Gastrocnemius medialis (tissue), 4 donors: Measurements from ENCODE around the gene EGFR. TPM values are rescaled to one million over a fixed set of nuclear protein-coding genes. Genes with fewer than 3 reads are reported as not detected.
A peak's percentile ranks its signal among the peaks of the same experiment; 100 is the strongest.

Experiments used
- ATAC-seq, 2 donors: fragments of 150-250 bp; one replicate each; pipeline ENCODE4 v1.9.1; 2016
- DNase-seq, 2 donors: peaks; one replicate each; pipeline ENCODE4 v3.0.0-alpha.2; 2019
- H3K27ac ChIP-seq, 4 donors: fragments of 200-600 bp; sonication (generic); 1 replicate in 1 of 4; 2 replicates in 3 of 4; pipeline ENCODE4 v1.5.1; 2016 to 2018; ENCODE audit warnings: mild to moderate bottlenecking in 2 of 4, moderate library complexity in 1 of 4
- H3K27me3 ChIP-seq, 3 donors: fragments of 200-600 bp; sonication (generic) in 2 of 3; 1 replicate in 1 of 3; 2 replicates in 2 of 3; pipeline versions ENCODE4 v1.5.1 to v1.6.0; 2016 to 2019; ENCODE audit warnings: mild to moderate bottlenecking in 1 of 3, moderate library complexity in 1 of 3
- H3K36me3 ChIP-seq, 2 donors: fragments of 200-600 bp; sonication (generic) in 1 of 2; one replicate each; pipeline ENCODE4 v1.5.1; 2017 to 2018
- H3K4me1 ChIP-seq, 2 donors: fragments of 200-600 bp; sonication (generic) in 1 of 2; one replicate each; pipeline ENCODE4 v1.5.1; 2016 to 2017; ENCODE audit warnings: mild to moderate bottlenecking in 2 of 2
- H3K4me3 ChIP-seq, 4 donors: fragments of 200-600 bp; sonication (generic) in 3 of 4; 1 replicate in 1 of 4; 2 replicates in 3 of 4; pipeline ENCODE4 v1.5.1; 2016 to 2019; ENCODE audit warnings: mild to moderate bottlenecking in 2 of 4
- H3K9me3 ChIP-seq, 3 donors: fragments of 200-600 bp; sonication (generic) in 2 of 3; 1 replicate in 1 of 3; 2 replicates in 2 of 3; pipeline ENCODE4 v1.5.1; 2016 to 2019
- POLR2A ChIP-seq, 2 donors: fragments of 450-650 bp; IDR thresholded peaks; one replicate each; pipeline ENCODE4 v1.6.1; 2017; ENCODE audit warnings: antibody characterized with exemption in 2 of 2, mild to moderate bottlenecking in 2 of 2, moderate library complexity in 2 of 2
- in situ Hi-C, 4 donors: fragments of 200-750 bp; cut with MboI; loops; one replicate each; pipeline versions ENCODE4 v1.15.0 to v1.8.0; 2017; ENCODE audit warnings: low sequenced_read_pairs in 4 of 4
- intact Hi-C: fragments of 100-400 bp; cut with DNase I; formaldehyde crosslinking; loops from one replicate; pipeline ENCODE4 v1.15.1; 2023; ENCODE audit warnings: low total_unique reads
- total RNA-seq, 4 donors: library from RNA; depleted of rRNA; stranded (reverse); fragments of >200 nt; gene quantifications; one replicate each; pipeline versions ENCODE4 v1.1.0 to v1.2.3, GENCODE V29; 2016
- TF ChIP-seq, protein P1 (sequence below), 5 experiments: fragments of 450-650 bp in 3 of 5; fragments of 200-600 bp in 2 of 5; sonication (generic) in 2 of 5; IDR thresholded peaks in 4 of 5; conservative IDR thresholded peaks in 1 of 5; 1 replicate in 4 of 5; 2 replicates in 1 of 5; pipeline ENCODE4 v1.5.1; 2016 to 2019; ENCODE audit warnings: antibody characterized with exemption in 5 of 5, mild to moderate bottlenecking in 3 of 5, moderate library complexity in 3 of 5

The EGFR gene
- total RNA-seq, 4 donors from 2014 or later: 28.0 to 34.8 (median 29.4) TPM

GRCh38 chr7:55140221-55140940, 121.6 kb downstream of the EGFR start:
- ATAC-seq: peak; percentile 70 to 73
- Histone ChIP-seq H3K9me3 (no peaks in the 10 kb centered on the region), H3K36me3 (peaks cover 0 to 16% of the 10 kb centered on the region in 2 donors), H3K27me3 (no peaks in the 10 kb centered on the region), H3K27ac (peak overlapping the region; percentile 9 to 47 (median 44)), H3K4me1 (peaks cover 6 to 11% of the 10 kb centered on the region in 2 donors), H3K4me3 (no peak overlapping the region)
- TF ChIP-seq, protein P1, sequence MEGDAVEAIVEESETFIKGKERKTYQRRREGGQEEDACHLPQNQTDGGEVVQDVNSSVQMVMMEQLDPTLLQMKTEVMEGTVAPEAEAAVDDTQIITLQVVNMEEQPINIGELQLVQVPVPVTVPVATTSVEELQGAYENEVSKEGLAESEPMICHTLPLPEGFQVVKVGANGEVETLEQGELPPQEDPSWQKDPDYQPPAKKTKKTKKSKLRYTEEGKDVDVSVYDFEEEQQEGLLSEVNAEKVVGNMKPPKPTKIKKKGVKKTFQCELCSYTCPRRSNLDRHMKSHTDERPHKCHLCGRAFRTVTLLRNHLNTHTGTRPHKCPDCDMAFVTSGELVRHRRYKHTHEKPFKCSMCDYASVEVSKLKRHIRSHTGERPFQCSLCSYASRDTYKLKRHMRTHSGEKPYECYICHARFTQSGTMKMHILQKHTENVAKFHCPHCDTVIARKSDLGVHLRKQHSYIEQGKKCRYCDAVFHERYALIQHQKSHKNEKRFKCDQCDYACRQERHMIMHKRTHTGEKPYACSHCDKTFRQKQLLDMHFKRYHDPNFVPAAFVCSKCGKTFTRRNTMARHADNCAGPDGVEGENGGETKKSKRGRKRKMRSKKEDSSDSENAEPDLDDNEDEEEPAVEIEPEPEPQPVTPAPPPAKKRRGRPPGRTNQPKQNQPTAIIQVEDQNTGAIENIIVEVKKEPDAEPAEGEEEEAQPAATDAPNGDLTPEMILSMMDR (IDR thresholded peaks at IDR 0.05 in 4 of 5, conservative IDR thresholded peaks at IDR 0.05 in 1 of 5): no peak
- TF ChIP-seq POLR2A (IDR thresholded peaks at IDR 0.05): no peak
- intact Hi-C loops: loop anchor here (2.0 kb wide), 1 partner anchor 228 kb away; no protein-coding TSS in a partner anchor
- peak; percentile 44 to 60 for DNase-seq
- in situ Hi-C loops: no loop called here

DNA sequence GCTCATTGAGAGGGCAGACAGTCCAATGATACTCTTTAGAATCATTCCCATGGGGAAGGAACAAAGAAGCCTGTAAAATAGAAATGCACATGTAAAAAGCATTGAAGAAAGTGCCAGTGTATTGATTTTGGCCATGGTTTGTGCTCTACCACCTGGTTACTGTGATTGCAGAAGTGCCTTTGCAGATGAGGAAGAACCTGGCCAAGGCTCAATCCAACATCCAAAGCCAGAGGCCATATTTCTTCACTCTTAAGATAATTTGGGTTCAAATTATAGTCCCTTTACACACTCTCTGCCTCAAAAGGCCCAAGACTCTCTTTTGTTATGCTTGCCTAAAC, 122.1 kb downstream of the EGFR start:
- no peak overlapping the region for H3K4me3 ChIP-seq
- ATAC-seq (peak in 1 of 2 donors; percentile 11), DNase-seq (no peak)
- in situ Hi-C loops: no loop called here
- TF ChIP-seq, protein P1 (IDR thresholded peaks at IDR 0.05 in 4 of 5, conservative IDR thresholded peaks at IDR 0.05 in 1 of 5): no peak
- TF ChIP-seq POLR2A (IDR thresholded peaks at IDR 0.05): no peak
- no peaks in the 10 kb centered on the region for H3K9me3 ChIP-seq
- no peaks in the 10 kb centered on the region for H3K27me3 ChIP-seq
- intact Hi-C loops: loop anchor here (2.0 kb wide), 1 partner anchor 228 kb away; no protein-coding TSS in a partner anchor
- H3K4me1 ChIP-seq: peaks cover 6 to 11% of the 10 kb centered on the region in 2 donors
- H3K36me3 ChIP-seq: peaks cover 0 to 16% of the 10 kb centered on the region in 2 donors
- peak overlapping the region in 2 of 4 donors; percentile 41 to 46 for H3K27ac ChIP-seq

DNA sequence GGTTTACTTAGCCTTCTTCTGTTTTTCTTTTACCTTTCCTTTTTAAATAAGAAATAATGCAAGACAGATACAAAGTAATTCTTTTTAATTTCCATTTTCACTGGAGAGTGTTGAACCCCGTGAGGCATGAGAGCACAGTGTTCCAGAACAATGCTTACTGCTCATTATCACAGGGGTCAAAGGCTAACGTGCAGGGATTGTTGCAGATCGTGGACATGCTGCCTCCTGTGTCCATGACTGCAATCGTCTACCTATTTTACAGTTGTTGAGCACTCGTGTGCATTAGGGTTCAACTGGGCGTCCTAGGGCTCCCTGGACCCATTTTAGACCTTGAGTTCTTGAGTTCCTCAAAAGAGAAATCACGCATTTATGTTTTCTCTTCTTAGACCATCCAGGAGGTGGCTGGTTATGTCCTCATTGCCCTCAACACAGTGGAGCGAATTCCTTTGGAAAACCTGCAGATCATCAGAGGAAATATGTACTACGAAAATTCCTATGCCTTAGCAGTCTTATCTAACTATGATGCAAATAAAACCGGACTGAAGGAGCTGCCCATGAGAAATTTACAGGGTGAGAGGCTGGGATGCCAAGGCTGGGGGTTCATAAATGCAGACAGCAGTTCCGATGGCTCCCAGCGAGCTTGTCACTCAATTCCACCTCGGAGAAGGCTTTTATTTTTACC, 124.2 kb downstream of the EGFR start:
- no peak for ATAC-seq
- Histone ChIP-seq H3K36me3 (peaks cover 0 to 22% of the 10 kb centered on the region in 2 donors), H3K27ac (no peak overlapping the region), H3K4me3 (no peak overlapping the region), H3K4me1 (peaks cover 6 to 11% of the 10 kb centered on the region in 2 donors), H3K27me3 (no peaks in the 10 kb centered on the region), H3K9me3 (no peaks in the 10 kb centered on the region)
- no peak for DNase-seq
- no peak for TF ChIP-seq POLR2A (IDR thresholded peaks at IDR 0.05)
- TF ChIP-seq, protein P1 (IDR thresholded peaks at IDR 0.05 in 4 of 5, conservative IDR thresholded peaks at IDR 0.05 in 1 of 5): no peak
- intact Hi-C loops (no loop called here), in situ Hi-C loops (no loop called here)

DNA sequence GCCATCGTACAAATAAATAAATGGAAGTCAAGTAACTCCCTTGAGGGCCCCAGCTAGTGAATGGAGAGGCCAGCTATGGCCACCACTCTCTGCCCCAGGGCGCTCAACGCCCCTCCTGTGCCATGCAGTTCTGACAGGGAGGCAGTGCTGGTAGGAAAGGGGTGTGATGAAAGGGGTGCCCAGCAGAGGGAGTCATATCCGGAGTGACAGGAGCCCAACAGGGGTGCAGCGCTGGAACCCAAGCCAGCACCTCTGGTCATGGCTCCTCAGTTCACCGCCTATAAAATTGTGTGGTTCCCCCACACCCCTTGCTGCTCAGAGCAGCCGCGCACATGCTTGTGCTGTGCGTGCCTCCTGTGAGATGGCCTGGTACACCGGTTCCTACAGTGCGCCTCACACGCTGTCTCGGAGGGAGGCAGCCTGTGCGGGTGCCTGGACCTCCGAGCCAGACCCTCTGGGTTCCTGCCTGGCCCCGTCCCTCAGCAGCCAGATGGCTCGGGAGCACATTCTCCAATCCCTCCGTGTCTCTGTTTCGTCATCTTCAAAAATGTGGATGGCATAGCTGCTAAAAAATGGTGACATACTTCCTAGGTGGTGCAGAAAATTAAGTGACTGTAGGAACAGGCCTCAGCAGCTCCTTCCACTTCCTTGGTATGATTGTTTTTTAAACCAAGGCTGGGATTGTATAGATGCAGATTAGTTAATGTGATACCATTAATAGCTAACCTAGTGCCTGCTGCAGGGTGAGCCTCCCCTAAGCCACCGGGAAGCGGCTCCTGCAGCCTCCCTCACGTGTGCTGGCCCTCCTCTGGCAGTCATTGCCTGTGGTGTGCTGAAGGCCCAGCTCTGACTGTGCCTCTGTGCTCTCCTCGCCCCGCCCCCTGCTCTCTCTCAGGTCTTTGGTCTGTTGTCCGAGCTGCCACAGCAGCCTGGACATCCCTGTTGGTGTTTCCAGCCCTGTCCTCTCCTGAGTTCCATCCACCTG, 125.8 kb downstream of the EGFR start:
- H3K36me3 ChIP-seq: peaks cover 0 to 25% of the 10 kb centered on the region in 2 donors
- intact Hi-C loops: no loop called here
- H3K9me3 ChIP-seq: no peaks in the 10 kb centered on the region
- DNase-seq: no peak
- in situ Hi-C loops: no loop called here
- H3K27me3 ChIP-seq: no peaks in the 10 kb centered on the region
- no peak for ATAC-seq
- H3K27ac ChIP-seq: no peak overlapping the region
- H3K4me1 ChIP-seq: peaks cover 10% of the 10 kb centered on the region in 2 donors
- no peak overlapping the region for H3K4me3 ChIP-seq
- TF ChIP-seq, protein P1 (IDR thresholded peaks at IDR 0.05 in 4 of 5, conservative IDR thresholded peaks at IDR 0.05 in 1 of 5): no peak
- TF ChIP-seq POLR2A (IDR thresholded peaks at IDR 0.05): no peak
